Measurements from ENCODE around the gene AAGAB.
A peak's percentile ranks its signal among the peaks of the same experiment; 100 is the strongest.
"Not testable (repeated sequence)": the region's sequence is repeated elsewhere in the genome, so short reads cannot be mapped to it uniquely, and the experiment has no call there.

Gene AAGAB

GRCh38 chr15:67254238-67255175 is at the start of gene AAGAB, which contains the start of gene IQCH:
Gene AAGAB (minus strand): TSS chr15:67254661. CDS start chr15:67254631, 30 bp downstream.
Gene IQCH (plus strand): TSS chr15:67254786. CDS start chr15:67254897, 111 bp downstream.
- DNase-seq = peak; percentile 67 to 98 (median 94)

- no peak for DNase-seq
These were observed 49.3 kb upstream of the AAGAB start for GRCh38 chr15:67303490-67304363.

GRCh38 chr15:67300266-67301025 is 46.0 kb upstream of the AAGAB start:
- no peak for DNase-seq

GRCh38 chr15:67296684-67297083 is 42.2 kb upstream of the AAGAB start:
- no peak for DNase-seq

- DNase-seq = no peak
These were observed 41.7 kb upstream of the AAGAB start for GRCh38 chr15:67296188-67296587.

GRCh38 chr15:67290319-67290718 is 35.9 kb upstream of the AAGAB start:
- DNase-seq = no peak

GRCh38 chr15:67286400-67286799 is 31.9 kb upstream of the AAGAB start:
- DNase-seq = not testable (repeated sequence)

- DNase-seq = not testable (repeated sequence)
These were observed 31.2 kb upstream of the AAGAB start for GRCh38 chr15:67285625-67286024.

- DNase-seq = no peak
These were observed 27.3 kb upstream of the AAGAB start for GRCh38 chr15:67281714-67282113.

- DNase-seq = no peak
These were observed 25.8 kb upstream of the AAGAB start for GRCh38 chr15:67280217-67280616.

- DNase-seq = no peak
These were observed 22.2 kb upstream of the AAGAB start for GRCh38 chr15:67276666-67277065.

GRCh38 chr15:67274236-67274635 is 19.8 kb upstream of the AAGAB start:
- DNase-seq = no peak

GRCh38 chr15:67267951-67268941 is 13.8 kb upstream of the AAGAB start:
- DNase-seq = no peak

GRCh38 chr15:67267440-67267839 is 13.0 kb upstream of the AAGAB start:
- no peak for DNase-seq

- DNase-seq = no peak
These were observed 12.4 kb upstream of the AAGAB start for GRCh38 chr15:67266870-67267269.

GRCh38 chr15:67259806-67260205 is 5.3 kb upstream of the AAGAB start:
- DNase-seq = no peak

GRCh38 chr15:67259379-67259778 is 4.9 kb upstream of the AAGAB start:
- DNase-seq = no peak

GRCh38 chr15:67258412-67258811 is 4.0 kb upstream of the AAGAB start:
- not testable (repeated sequence) for DNase-seq

GRCh38 chr15:67256051-67256450 is 1.6 kb upstream of the AAGAB start:
- no peak for DNase-seq

Data from anterior cingulate cortex (tissue), 58 donors.